ENCODE data around the gene AHRR. TPM values are rescaled to one million over a fixed set of nuclear protein-coding genes. Genes with fewer than 3 reads are reported as not detected.
"Not testable (repeated sequence)": the region's sequence is repeated elsewhere in the genome, so short reads cannot be mapped to it uniquely, and the experiment has no call there.

AHRR gene
- total RNA-seq, 1 experiment from 2014 or later: 5.2 TPM

DNA sequence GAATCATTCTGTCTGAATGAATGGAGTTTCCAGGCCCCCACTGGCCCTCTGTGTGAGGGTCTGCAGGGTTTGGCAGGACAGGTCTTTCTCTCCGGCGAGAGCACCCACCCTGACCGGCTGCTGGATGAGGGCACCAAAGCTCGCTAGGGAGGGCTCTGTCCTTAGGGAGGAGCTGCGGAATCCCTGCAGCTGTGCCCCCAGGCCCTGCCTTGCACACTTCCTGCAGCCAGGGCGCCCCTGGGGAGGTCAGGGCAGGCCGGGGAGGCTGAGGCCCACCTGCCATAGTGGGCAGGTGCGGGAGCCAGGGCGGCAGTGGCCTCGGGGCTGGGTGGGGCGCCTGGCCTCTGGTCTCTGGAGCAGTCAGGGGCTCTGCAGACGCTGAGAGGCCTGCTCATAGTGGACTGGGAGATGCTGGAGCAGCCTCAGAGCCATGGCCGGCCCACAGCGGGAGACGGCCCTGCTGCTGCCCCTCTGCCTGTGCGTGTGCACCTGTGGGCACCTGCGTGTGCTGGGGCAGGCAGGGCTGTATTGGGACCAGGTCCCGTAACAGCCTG lies 157.5 kb downstream of the AHRR start:
- in situ Hi-C loops (cut with HindIII; ENCODE audit: low pct_unique_long_range_greater_than_20kb, low sequenced_read_pairs): no loop called here
- DNase-seq (ENCODE audit: low read depth): no peak

DNA sequence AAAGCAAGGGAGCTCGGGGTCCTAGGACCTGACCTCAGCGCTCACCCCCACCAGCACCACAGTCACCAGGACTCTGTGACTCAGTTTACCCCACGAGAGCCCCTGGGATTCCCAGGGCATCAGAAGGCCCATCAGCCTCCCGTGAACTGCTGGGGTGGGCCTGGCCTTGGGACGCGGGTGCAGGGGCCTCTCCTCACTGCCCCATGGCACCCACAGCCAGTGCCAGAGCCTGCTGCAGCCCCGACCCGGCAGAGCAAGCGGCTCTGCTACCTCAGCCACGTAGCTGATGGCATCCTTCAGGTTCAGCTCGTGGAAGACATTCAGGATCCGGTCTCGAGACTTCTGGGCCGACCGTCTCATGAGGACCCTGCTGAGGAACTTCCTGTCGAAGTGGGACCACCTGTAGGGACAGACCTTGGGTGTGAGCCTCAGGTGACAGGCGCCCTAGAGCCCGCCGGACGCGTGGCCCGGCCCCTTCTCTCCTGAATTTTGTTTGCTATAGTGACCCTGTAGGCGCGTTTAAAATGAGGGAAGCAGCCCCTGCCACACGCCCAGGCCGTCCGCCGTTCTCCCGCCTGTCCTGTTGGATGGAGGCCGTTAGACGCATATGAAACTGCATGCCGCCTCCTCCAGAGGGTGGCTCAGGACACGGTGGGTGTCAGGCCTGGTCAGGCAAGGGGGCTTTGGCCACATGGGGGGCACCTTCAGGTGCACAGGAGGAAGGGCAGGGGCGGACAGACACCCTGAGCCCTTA lies 158.2 kb downstream of the AHRR start:
- DNase-seq (ENCODE audit: low read depth): no peak
- in situ Hi-C loops (cut with HindIII; ENCODE audit: low pct_unique_long_range_greater_than_20kb, low sequenced_read_pairs): no loop called here

DNA sequence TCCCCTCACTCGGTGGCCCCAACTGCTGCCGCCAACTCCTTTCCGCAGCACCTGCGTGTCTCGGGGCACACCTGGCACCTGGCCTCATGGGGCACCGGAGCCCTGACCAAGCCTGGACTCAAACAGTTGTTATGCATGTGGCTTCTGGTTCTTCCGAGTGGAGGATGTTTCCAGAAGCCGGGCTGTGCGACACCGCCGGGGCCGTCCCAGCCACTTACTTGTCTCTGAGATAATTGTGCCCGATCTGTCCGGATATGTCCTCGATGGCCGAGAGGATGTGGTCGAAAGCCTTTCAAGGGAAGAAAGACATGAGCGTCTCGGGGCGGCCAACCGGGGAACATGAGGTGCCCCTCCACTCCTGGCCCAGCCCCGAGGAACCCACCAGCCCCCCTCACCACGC lies 159.8 kb downstream of the AHRR start:
- in situ Hi-C loops (cut with HindIII; ENCODE audit: low pct_unique_long_range_greater_than_20kb, low sequenced_read_pairs): no loop called here
- DNase-seq (ENCODE audit: low read depth): no peak

DNA sequence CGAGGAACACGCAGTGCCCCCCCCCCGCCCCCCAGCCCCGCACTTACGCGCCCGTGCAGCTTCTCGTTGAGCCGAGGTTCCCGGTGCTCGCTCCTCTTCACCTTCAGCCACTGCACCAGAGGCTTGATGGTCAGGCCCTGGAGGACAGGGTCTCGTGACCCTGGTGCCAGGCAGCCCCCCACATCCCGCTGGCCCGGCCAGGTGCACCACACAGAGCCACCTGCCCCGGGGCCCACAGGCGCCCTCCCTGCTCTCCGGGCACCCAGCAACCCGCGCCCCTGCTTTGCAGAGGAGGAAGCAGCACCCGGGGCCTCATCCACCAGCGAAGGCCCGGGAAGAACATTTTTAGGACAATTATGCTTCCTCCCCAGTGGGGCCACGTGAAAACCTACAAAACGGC lies 160.5 kb downstream of the AHRR start:
- no peak for DNase-seq (ENCODE audit: low read depth)
- in situ Hi-C loops (cut with HindIII; ENCODE audit: low pct_unique_long_range_greater_than_20kb, low sequenced_read_pairs): no loop called here

DNA sequence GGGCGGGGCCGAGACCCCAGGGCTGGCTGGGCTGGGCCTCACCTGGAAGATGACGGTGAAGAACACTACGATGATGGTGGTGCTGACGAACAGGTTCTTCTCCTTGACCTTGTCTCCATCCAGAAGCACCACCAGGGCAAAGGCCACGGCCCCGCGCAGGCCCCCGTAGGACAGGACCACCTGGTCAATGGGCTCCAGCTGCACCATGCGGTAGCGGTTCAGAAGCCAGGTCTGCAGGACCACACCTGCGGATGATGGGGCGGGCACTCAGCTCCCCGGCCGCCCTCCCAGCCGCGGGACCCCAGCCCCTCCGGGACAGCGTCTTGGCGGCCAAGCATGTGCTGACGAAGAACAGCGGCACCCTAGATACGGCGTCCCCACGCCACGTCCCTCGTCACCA lies 161.0 kb downstream of the AHRR start:
- DNase-seq (ENCODE audit: low read depth): no peak
- in situ Hi-C loops (cut with HindIII; ENCODE audit: low pct_unique_long_range_greater_than_20kb, low sequenced_read_pairs): no loop called here

DNA sequence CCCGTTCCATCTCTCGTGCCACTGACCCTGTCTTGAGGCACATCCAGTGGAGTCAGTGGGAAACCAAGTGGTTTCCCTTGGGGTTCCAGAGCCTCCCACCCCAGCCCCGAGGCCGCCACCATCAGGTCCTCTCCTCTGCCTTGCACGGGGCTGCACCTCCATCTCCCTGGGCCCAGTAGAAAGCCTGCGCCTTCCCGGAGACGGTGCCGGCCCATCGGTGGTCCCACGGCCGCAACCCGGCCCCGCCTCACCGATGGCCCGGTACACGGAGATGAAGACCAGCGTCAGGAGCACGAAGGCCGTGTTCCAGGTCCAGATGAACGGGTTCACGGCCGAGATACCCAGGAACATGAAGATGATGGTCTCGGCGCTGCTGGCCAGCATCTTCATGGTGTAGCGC lies 161.5 kb downstream of the AHRR start:
- DNase-seq (ENCODE audit: low read depth): no peak
- in situ Hi-C loops (cut with HindIII; ENCODE audit: low pct_unique_long_range_greater_than_20kb, low sequenced_read_pairs): no loop called here

DNA sequence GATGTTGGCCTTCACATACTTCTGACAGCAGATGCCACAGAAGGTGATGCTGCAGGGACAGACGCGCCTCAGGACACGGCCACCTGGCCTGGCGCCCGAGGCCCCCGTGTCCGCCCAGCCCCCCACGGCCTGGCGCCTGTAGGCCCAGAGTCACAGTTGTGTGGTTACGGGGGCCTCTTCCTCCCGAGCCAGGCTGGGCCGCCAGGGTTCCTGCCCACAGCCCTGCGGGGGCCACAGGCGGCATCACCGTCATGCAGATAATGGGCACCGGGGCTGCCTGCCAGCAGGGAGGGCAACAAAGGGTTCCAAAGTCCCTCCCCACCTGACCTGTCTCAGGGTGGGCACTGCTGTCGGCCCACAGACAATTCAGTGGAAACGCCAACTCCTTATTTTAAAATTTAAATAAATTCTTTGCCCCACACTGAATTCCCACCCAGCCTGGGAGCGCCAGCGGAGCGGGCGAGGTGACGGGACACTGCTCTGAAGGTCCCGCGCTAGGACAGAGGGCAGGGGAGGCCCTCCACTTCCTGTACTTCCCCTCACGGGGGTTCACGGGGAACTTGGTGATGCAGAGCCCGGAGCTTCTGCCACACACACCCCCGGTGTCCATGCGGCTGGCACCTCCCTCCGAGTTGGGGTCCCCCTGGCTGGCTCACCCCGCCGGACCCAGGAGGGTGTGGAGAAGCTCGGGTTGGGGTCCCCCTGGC lies 162.1 kb downstream of the AHRR start:
- in situ Hi-C loops (cut with HindIII; ENCODE audit: low pct_unique_long_range_greater_than_20kb, low sequenced_read_pairs): no loop called here

DNA sequence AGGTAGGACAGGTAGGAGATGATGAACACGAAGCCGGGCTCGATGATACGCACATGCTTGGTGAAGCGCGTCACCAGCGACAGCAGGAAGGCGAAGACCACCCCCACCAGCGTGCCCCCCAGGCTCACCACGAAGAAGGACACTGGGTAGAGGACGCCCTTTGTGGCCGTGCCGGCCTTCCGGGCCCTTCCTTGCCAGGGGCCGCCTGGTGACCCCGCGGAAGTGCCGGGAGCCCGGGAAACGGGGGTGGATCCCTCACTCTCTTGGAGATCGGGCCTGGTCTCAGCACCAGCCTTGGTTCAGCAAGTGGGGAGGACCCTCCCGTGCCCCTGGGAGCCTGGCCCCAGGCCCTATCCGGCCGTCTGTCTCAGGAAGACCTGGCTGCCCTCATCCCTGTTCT lies 163.0 kb downstream of the AHRR start:
- no peak for DNase-seq (ENCODE audit: low read depth)
- in situ Hi-C loops (cut with HindIII; ENCODE audit: low pct_unique_long_range_greater_than_20kb, low sequenced_read_pairs): no loop called here

More for the DNA sequence above, 162.1 kb downstream of the AHRR start:
- no peak for DNase-seq (ENCODE audit: low read depth)

DNA sequence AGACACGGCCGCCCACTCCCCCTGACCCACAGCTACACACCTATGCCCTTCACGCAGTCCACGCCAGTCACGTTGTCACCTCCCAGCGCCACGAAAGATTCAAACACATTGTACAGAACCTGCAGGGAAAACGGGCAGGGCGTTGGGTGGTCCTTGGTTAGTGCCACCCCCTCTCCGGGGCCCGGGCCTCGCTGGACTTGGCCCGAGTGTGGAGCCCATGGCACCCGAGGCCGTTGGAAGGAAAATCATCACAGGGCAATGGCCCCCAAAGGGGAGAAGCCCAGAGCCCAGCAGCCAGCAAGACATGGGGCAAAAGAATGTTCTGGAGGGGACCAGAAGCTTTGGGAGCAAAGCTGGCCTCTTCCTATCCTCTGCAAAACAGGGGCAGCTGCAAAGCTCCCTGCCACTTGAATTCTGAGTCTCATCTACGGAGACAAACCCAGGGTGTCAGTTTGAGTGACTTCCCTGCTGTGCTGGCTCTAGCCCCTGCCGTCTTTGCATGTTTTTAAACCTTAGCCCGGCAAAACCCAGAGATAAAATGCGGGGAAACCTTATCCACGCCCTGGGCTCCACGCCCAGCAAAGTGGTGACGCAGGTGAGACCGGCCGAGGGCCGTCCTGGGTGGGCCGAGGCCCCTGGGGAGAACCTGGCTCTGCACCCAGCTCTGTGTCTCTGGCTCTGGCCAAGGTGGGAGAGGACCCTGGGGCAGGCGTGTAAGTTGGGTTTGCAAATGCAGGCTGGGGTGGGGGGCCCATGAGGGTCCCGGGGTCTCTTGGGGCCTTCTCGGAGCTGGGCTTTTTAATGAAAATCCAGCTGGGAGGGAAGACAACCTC lies 163.8 kb downstream of the AHRR start:
- in situ Hi-C loops (cut with HindIII; ENCODE audit: low pct_unique_long_range_greater_than_20kb, low sequenced_read_pairs): no loop called here
- no peak for DNase-seq (ENCODE audit: low read depth)

DNA sequence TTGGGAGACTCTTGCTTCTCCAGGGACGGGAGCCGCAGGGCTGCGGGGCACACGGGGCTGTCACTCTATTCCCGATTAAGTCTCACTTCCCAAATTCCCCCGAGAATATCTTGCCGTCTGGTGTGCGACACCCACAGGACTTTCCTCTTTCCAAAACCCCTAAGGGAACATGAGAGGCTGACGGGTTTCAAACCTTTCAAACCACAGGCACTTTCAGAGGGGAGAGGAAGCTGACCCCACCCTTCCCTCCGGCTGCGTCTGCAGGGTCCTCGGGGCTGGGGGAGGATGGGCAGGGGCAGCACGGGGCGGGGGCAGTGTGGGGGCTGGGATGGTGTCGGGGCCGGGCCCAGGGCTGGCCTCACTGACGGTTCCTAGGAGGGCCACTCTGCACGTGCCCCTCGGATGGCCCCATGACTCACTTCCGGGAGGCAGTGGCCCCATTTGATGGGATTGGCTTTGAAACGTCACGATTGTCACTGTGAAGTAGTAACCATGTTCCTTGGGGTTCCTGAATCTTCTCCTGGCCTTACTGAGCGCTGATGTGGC lies 164.5 kb downstream of the AHRR start:
- in situ Hi-C loops (cut with HindIII; ENCODE audit: low pct_unique_long_range_greater_than_20kb, low sequenced_read_pairs): no loop called here

DNA sequence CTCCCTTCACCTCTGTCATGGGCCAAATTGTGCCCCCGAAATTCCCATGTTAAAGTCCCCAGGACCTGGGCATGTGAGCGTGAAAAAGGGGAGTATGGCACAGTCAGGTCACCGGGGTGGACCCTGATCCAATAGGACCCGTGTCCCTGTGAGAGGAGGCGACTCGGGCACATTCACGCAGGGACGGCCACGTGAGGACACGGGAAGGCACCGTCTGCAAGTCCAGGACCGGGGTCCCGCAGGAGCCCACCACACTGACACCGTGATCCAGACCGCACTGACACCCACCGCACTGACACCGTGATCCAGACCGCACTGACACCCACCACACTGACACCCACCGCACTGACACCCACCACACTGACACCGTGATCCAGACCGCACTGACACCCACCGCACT lies 165.1 kb downstream of the AHRR start:
- in situ Hi-C loops (cut with HindIII; ENCODE audit: low pct_unique_long_range_greater_than_20kb, low sequenced_read_pairs); DNase-seq (ENCODE audit: low read depth): not testable (repeated sequence)

More for the DNA sequence above, 164.5 kb downstream of the AHRR start:
- no peak for DNase-seq (ENCODE audit: low read depth)

Other genes with a start within 250 kb of the AHRR start
- not detected in 2 replicates for gene PLEKHG4B, start 229.5 kb upstream of the AHRR start, total RNA-seq (2014; rRNA removed; shearing (Covaris generic); ENCODE audit: low replicate concordance)
- not detected in 2 replicates for gene LRRC14B, start 130.2 kb upstream of the AHRR start, total RNA-seq (2014; rRNA removed; shearing (Covaris generic); ENCODE audit: low replicate concordance)
- 4.5 and 6.2 TPM in 2 replicates for gene CCDC127, start 103.6 kb upstream of the AHRR start, total RNA-seq (2014; rRNA removed; shearing (Covaris generic); ENCODE audit: low replicate concordance)
- 81.3 and 93.4 TPM in 2 replicates for gene SDHA, start 103.4 kb upstream of the AHRR start, total RNA-seq (2014; rRNA removed; shearing (Covaris generic); ENCODE audit: low replicate concordance)
- 107 and 119 TPM in 2 replicates for gene PDCD6, start 50.1 kb upstream of the AHRR start, total RNA-seq (2014; rRNA removed; shearing (Covaris generic); ENCODE audit: low replicate concordance)
- 12.0 and 21.9 TPM in 2 replicates for gene EXOC3, start 121.5 kb downstream of the AHRR start, total RNA-seq (2014; rRNA removed; shearing (Covaris generic); ENCODE audit: low replicate concordance)
- 0.43 and 1.8 TPM in 2 replicates for gene SLC9A3, start 202.7 kb downstream of the AHRR start, total RNA-seq (2014; rRNA removed; shearing (Covaris generic); ENCODE audit: low replicate concordance)

Data from Caki2 (cell line).